HepG2 (cell line): ENCODE results near the gene EIF6. TPM values are rescaled to one million over a fixed set of nuclear protein-coding genes. Genes with fewer than 3 reads are reported as not detected.

Source experiments
- AGO1 ChIP-seq: fragments of 200-400 bp; formaldehyde crosslinking; IDR thresholded peaks from 2 replicates; pipeline ENCODE4 v1.6.1; 2017; ENCODE audit warnings: mild to moderate bottlenecking, low read depth, low read length, moderate library complexity; ENCODE audit not compliant: poor library complexity, severe bottlenecking
- ARNT ChIP-seq: fragments of 450-650 bp; IDR thresholded peaks from 2 replicates; pipeline ENCODE4 v1.6.1; 2017
- ARNT2 ChIP-seq: sonication (generic); formaldehyde crosslinking; IDR thresholded peaks from 2 replicates; pipeline ENCODE4 v1.8.0; 2022; ENCODE audit warnings: mild to moderate bottlenecking, low read depth, missing genetic modification reagents, moderate library complexity
- CREBL2 ChIP-seq: sonication (generic); formaldehyde crosslinking; IDR thresholded peaks from 2 replicates; pipeline ENCODE4 v1.8.1; 2023; ENCODE audit warnings: missing genetic modification reagents, mild to moderate bottlenecking, borderline replicate concordance
- HNRNPL ChIP-seq: fragments of 200-400 bp; formaldehyde crosslinking; IDR thresholded peaks from 2 replicates; pipeline ENCODE4 v1.6.1; 2017; ENCODE audit warnings: mild to moderate bottlenecking, low read depth, low read length
- IKZF4 ChIP-seq: sonication (generic); formaldehyde crosslinking; IDR thresholded peaks from 2 replicates; pipeline ENCODE4 v1.5.1; 2020; ENCODE audit warnings: borderline replicate concordance, mild to moderate bottlenecking, low read depth, missing genetic modification reagents; ENCODE audit errors: not compliant biosample characterization
- KLF16 ChIP-seq, 2 experiments: sonication (generic) in 1 of 2; formaldehyde crosslinking in 1 of 2; IDR thresholded peaks; 2 replicates each; pipeline versions ENCODE4 v1.6.1 to v1.8.0; 2016 to 2023; ENCODE audit warnings: missing genetic modification reagents in 2 of 2, missing compliant biosample characterization in 1 of 2
- MEIS1 ChIP-seq: sonication (generic); formaldehyde crosslinking; IDR thresholded peaks from 2 replicates; pipeline ENCODE4 v1.9.0; 2021; ENCODE audit warnings: mild to moderate bottlenecking, missing genetic modification reagents, moderate library complexity, borderline replicate concordance
- MLXIP ChIP-seq: sonication (generic); formaldehyde crosslinking; IDR thresholded peaks from 2 replicates; pipeline ENCODE4 v1.9.0; 2021; ENCODE audit warnings: missing genetic modification reagents, borderline replicate concordance
- SPEN ChIP-seq: sonication (generic); formaldehyde crosslinking; IDR thresholded peaks from 2 replicates; pipeline ENCODE4 v1.5.1; 2020; ENCODE audit warnings: low read depth, mild to moderate bottlenecking, missing genetic modification reagents
- YEATS4 ChIP-seq: sonication (generic); formaldehyde crosslinking; IDR thresholded peaks from 2 replicates; pipeline ENCODE4 v1.4.0; 2020; ENCODE audit warnings: missing genetic modification reagents, borderline replicate concordance
- ZBTB42 ChIP-seq: sonication (generic); formaldehyde crosslinking; IDR thresholded peaks from 2 replicates; pipeline ENCODE4 v1.5.0; 2020; ENCODE audit warnings: mild to moderate bottlenecking, missing genetic modification reagents
- ZNF34 ChIP-seq: sonication (generic); formaldehyde crosslinking; IDR thresholded peaks from 2 replicates; pipeline ENCODE4 v1.4.0; 2020; ENCODE audit warnings: mild to moderate bottlenecking, missing genetic modification reagents, borderline replicate concordance
- ZNF510 ChIP-seq: sonication (generic); formaldehyde crosslinking; IDR thresholded peaks from 2 replicates; pipeline ENCODE4 v1.4.0; 2020; ENCODE audit warnings: low read depth, mild to moderate bottlenecking, missing genetic modification reagents
- ZNF619 ChIP-seq: sonication (generic); formaldehyde crosslinking; IDR thresholded peaks from 2 replicates; pipeline ENCODE4 v1.4.0; 2020; ENCODE audit warnings: mild to moderate bottlenecking, missing genetic modification reagents
- ZNF670 ChIP-seq: sonication (generic); formaldehyde crosslinking; IDR thresholded peaks from 2 replicates; pipeline ENCODE4 v1.8.0; 2022; ENCODE audit warnings: mild to moderate bottlenecking, missing genetic modification reagents, borderline replicate concordance
- ZNF7 ChIP-seq: IDR thresholded peaks from 2 replicates; pipeline ENCODE4 v1.6.1; 2016; ENCODE audit warnings: missing biosample characterization, missing genetic modification reagents
- ZNF781 ChIP-seq: sonication (generic); formaldehyde crosslinking; IDR thresholded peaks from 2 replicates; pipeline ENCODE4 v1.5.1; 2020; ENCODE audit warnings: borderline replicate concordance, mild to moderate bottlenecking, missing genetic modification reagents; ENCODE audit errors: not compliant biosample characterization
- polyA plus RNA-seq, 8 experiments: library from polyadenylated mRNA; depleted of rRNA in 3 of 8; stranded (reverse) in 7 of 8; unstranded in 1 of 8; fragments of >200 nt; fragmentation: Illumina TruSeq in 4 of 8; extraction: Trizol in 4 of 8; gene quantifications; 2 replicates each; pipeline versions ENCODE4 v1.2.1 to v1.2.3, GENCODE V29; 2011 to 2016; ENCODE audit warnings: low read depth in 4 of 8, missing spikeins in 1 of 8, mixed read lengths in 1 of 8; ENCODE audit not compliant: insufficient read depth in 1 of 8
- total RNA-seq, 5 experiments: library from RNA; depleted of rRNA; stranded (reverse); fragments of >200 nt; fragmentation: Illumina TruSeq; extraction: Trizol; gene quantifications; 2 replicates each; pipeline ENCODE4 v1.2.3, GENCODE V29; 2016; ENCODE audit warnings: low read depth in 1 of 5
- TF ChIP-seq, protein P1 (sequence below): sonication (generic); formaldehyde crosslinking; IDR thresholded peaks from 2 replicates; pipeline ENCODE4 v1.5.0; 2020; ENCODE audit warnings: mild to moderate bottlenecking, missing genetic modification reagents, moderate library complexity
- TF ChIP-seq, protein P2 (sequence below): sonication (generic); formaldehyde crosslinking; IDR thresholded peaks from 2 replicates; pipeline ENCODE4 v1.5.0; 2020; ENCODE audit warnings: mild to moderate bottlenecking, missing genetic modification reagents, borderline replicate concordance

Gene EIF6
- total and polyA plus RNA-seq, 2 of the 13 experiments (the other 11 are each of a cell fraction or from before 2014, with no cell fraction given), result 462 to 466 TPM

GRCh38 chr20:35286899-35287508 is 2.4 kb upstream of the EIF6 start (continued):
- no peak for TF ChIP-seq KLF16 (CRISPR knock-in tag; IDR thresholded peaks at IDR 0.05)
- TF ChIP-seq, protein P1, sequence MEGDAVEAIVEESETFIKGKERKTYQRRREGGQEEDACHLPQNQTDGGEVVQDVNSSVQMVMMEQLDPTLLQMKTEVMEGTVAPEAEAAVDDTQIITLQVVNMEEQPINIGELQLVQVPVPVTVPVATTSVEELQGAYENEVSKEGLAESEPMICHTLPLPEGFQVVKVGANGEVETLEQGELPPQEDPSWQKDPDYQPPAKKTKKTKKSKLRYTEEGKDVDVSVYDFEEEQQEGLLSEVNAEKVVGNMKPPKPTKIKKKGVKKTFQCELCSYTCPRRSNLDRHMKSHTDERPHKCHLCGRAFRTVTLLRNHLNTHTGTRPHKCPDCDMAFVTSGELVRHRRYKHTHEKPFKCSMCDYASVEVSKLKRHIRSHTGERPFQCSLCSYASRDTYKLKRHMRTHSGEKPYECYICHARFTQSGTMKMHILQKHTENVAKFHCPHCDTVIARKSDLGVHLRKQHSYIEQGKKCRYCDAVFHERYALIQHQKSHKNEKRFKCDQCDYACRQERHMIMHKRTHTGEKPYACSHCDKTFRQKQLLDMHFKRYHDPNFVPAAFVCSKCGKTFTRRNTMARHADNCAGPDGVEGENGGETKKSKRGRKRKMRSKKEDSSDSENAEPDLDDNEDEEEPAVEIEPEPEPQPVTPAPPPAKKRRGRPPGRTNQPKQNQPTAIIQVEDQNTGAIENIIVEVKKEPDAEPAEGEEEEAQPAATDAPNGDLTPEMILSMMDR (CRISPR knock-in tag), result no peak
- peak; percentile 50 for TF ChIP-seq AGO1
- TF ChIP-seq ZNF7 (CRISPR knock-in tag), result no peak
- no peak for TF ChIP-seq ZNF619
- peak; percentile 56; the same call in 1 of the 2 replicates for TF ChIP-seq ZBTB42 (CRISPR knock-in tag)
- no peak for TF ChIP-seq ARNT
- no peak for TF ChIP-seq MLXIP (CRISPR knock-in tag)
- no peak for TF ChIP-seq ZNF781 (CRISPR knock-in tag)
- TF ChIP-seq YEATS4, result peak; percentile 28; the same call in 1 of the 2 replicates
- TF ChIP-seq IKZF4, result peak; percentile 10
- 0 out of 2 replicates have a peak, but pooled peaks have one; percentile 40 for TF ChIP-seq ARNT2
- TF ChIP-seq MEIS1, result peak; percentile 59; the same call in 1 of the 2 replicates
- TF ChIP-seq ZNF670 (CRISPR knock-in tag), result no peak
- peak; percentile 8; the same call in 1 of the 2 replicates for TF ChIP-seq SPEN
- 0 out of 2 replicates have a peak, but pooled peaks have one; percentile 43 for TF ChIP-seq ZNF510 (CRISPR knock-in tag)
- no peak for TF ChIP-seq CREBL2 (CRISPR knock-in tag)
- TF ChIP-seq, protein P2, sequence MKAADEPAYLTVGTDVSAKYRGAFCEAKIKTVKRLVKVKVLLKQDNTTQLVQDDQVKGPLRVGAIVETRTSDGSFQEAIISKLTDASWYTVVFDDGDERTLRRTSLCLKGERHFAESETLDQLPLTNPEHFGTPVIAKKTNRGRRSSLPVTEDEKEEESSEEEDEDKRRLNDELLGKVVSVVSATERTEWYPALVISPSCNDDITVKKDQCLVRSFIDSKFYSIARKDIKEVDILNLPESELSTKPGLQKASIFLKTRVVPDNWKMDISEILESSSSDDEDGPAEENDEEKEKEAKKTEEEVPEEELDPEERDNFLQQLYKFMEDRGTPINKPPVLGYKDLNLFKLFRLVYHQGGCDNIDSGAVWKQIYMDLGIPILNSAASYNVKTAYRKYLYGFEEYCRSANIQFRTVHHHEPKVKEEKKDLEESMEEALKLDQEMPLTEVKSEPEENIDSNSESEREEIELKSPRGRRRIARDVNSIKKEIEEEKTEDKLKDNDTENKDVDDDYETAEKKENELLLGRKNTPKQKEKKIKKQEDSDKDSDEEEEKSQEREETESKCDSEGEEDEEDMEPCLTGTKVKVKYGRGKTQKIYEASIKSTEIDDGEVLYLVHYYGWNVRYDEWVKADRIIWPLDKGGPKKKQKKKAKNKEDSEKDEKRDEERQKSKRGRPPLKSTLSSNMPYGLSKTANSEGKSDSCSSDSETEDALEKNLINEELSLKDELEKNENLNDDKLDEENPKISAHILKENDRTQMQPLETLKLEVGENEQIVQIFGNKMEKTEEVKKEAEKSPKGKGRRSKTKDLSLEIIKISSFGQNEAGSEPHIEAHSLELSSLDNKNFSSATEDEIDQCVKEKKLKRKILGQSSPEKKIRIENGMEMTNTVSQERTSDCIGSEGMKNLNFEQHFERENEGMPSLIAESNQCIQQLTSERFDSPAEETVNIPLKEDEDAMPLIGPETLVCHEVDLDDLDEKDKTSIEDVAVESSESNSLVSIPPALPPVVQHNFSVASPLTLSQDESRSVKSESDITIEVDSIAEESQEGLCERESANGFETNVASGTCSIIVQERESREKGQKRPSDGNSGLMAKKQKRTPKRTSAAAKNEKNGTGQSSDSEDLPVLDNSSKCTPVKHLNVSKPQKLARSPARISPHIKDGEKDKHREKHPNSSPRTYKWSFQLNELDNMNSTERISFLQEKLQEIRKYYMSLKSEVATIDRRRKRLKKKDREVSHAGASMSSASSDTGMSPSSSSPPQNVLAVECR (CRISPR knock-in tag), result no peak
- peak; percentile 14 for TF ChIP-seq HNRNPL
- TF ChIP-seq ZNF34 (CRISPR knock-in tag), result 0 out of 2 replicates have a peak, but pooled peaks have one; percentile 54
